Stimulated activated naive CD4-positive, alpha-beta T cell (primary cell): ENCODE results near the gene CRAT.
A peak's percentile ranks its signal among the peaks of the same experiment; 100 is the strongest.

Experiments used
- DNase-seq, 6 experiments: peaks; one replicate each; lab custom pipeline; 2025; lab: John Stamatoyannopoulos, UW

The CRAT gene

GRCh38 chr9:129110740-129111527 lies at the start of gene CRAT, which contains the start of gene PTPA:
TSS of gene CRAT (minus strand) at chr9:129110793. CDS start at chr9:129110509, 284 bp downstream.
TSS of gene PTPA (plus strand) at chr9:129111415. CDS start at chr9:129111601, 186 bp downstream.
- peak; percentile 88 to 97 (median 96) for DNase-seq

GRCh38 chr9:129156163-129156562 lies 45.6 kb upstream of the CRAT start:
- DNase-seq: no peak

GRCh38 chr9:129154866-129155477 lies 44.4 kb upstream of the CRAT start:
- no peak for DNase-seq

- DNase-seq: no peak
Observed at GRCh38 chr9:129151469-129151868, 40.9 kb upstream of the CRAT start.

- DNase-seq: no peak
Observed at GRCh38 chr9:129150672-129151211, 40.1 kb upstream of the CRAT start.

- no peak for DNase-seq
Observed at GRCh38 chr9:129150122-129150521, 39.5 kb upstream of the CRAT start.

GRCh38 chr9:129149442-129149841 lies 38.8 kb upstream of the CRAT start:
- DNase-seq: no peak

- DNase-seq: no peak
Observed at GRCh38 chr9:129148463-129149204, 38.0 kb upstream of the CRAT start.

- no peak for DNase-seq
Observed at GRCh38 chr9:129146441-129146941, 35.9 kb upstream of the CRAT start.

GRCh38 chr9:129145841-129146292 lies 35.3 kb upstream of the CRAT start:
- DNase-seq: no peak

- no peak for DNase-seq
Observed at GRCh38 chr9:129145316-129145715, 34.7 kb upstream of the CRAT start.

GRCh38 chr9:129143031-129143927 lies 32.7 kb upstream of the CRAT start:
- peak; percentile 34 to 73 (median 58) for DNase-seq

GRCh38 chr9:129142138-129142935 lies 31.7 kb upstream of the CRAT start:
- no peak for DNase-seq

- DNase-seq: peak in 1 of 6 experiments; percentile 17
Observed at GRCh38 chr9:129141066-129142041, 30.8 kb upstream of the CRAT start.

GRCh38 chr9:129140397-129141065 lies 29.9 kb upstream of the CRAT start:
- DNase-seq: peak in 1 of 6 experiments; percentile 29

GRCh38 chr9:129139993-129140396 lies 29.4 kb upstream of the CRAT start:
- DNase-seq: peak; percentile 55 to 69 (median 64)

- peak; percentile 55 to 86 (median 66) for DNase-seq
Observed at GRCh38 chr9:129139233-129139992, 28.8 kb upstream of the CRAT start.
